Measurements from ENCODE around the gene ZNF343.
A peak's percentile ranks its signal among the peaks of the same experiment; 100 is the strongest.

ZNF343 gene

GRCh38 chr20:2508631-2509467, at the start of gene ZNF343:
Gene ZNF343, minus strand, starts transcription at chr20:2508915. Its CDS starts 15,020 bp downstream, at chr20:2493895.
- no peaks in the 10 kb centered on the region for H3K9me3 Mint-ChIP-seq
- H3K4me1 Mint-ChIP-seq (ENCODE audit: low read depth): peaks cover 21% of the 10 kb centered on the region
- peaks cover 9% of the 10 kb centered on the region for H3K27me3 Mint-ChIP-seq
- peak within 1 kb of the TSS; percentile 97 for H3K4me3 Mint-ChIP-seq
- intact Hi-C loops (cut with micrococcal nuclease): loop anchor here (1.0 kb wide), 1 partner anchor 39 kb away; the partner anchor contains the start of gene SNRPB
- H3K36me3 Mint-ChIP-seq (ENCODE audit: low read depth): peaks cover 13% of the 10 kb centered on the region
- H3K27ac Mint-ChIP-seq: peak within 1 kb of the TSS; percentile 94

- intact Hi-C loops (cut with micrococcal nuclease): no loop called here
- H3K4me3 Mint-ChIP-seq: no peak overlapping the region
- H3K36me3 Mint-ChIP-seq (ENCODE audit: low read depth): no peaks in the 10 kb centered on the region
- H3K9me3 Mint-ChIP-seq: no peaks in the 10 kb centered on the region
- no peak overlapping the region for H3K27ac Mint-ChIP-seq
- H3K4me1 Mint-ChIP-seq (ENCODE audit: low read depth): no peaks in the 10 kb centered on the region
- peaks cover 71% of the 10 kb centered on the region for H3K27me3 Mint-ChIP-seq
These were observed 49.3 kb upstream of the ZNF343 start for GRCh38 chr20:2557873-2558580.

- Mint-ChIP-seq H3K36me3 (ENCODE audit: low read depth) (no peaks in the 10 kb centered on the region), H3K27me3 (peaks cover 39% of the 10 kb centered on the region), H3K4me1 (ENCODE audit: low read depth) (peaks cover 6% of the 10 kb centered on the region), H3K4me3 (no peak overlapping the region), H3K9me3 (no peaks in the 10 kb centered on the region), H3K27ac (no peak overlapping the region)
- intact Hi-C loops (cut with micrococcal nuclease): no loop called here
These were observed 36.9 kb upstream of the ZNF343 start for GRCh38 chr20:2545594-2545993.

DNA sequence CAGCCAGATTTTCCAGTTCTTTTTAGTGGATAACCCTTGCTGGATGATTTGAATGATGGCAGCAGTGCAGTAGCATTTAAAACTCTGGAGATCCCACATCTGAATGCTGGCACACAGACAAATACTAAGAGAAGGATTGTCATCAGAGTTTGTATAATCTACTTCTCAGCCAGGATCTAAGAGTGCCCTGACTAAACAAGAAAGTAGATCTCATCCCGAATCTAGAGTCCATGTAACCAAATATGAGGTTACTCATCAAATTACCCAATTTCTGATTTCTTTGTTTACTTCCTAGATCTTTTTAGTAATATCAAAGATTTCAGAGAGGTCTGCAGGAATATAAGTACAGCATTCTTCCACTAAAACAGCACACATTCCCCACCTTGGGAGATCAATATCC, 35.5 kb upstream of the ZNF343 start:
- Mint-ChIP-seq H3K27ac (no peak overlapping the region), H3K9me3 (no peaks in the 10 kb centered on the region), H3K4me3 (no peak overlapping the region), H3K4me1 (ENCODE audit: low read depth) (peaks cover 6% of the 10 kb centered on the region), H3K27me3 (peaks cover 37% of the 10 kb centered on the region), H3K36me3 (ENCODE audit: low read depth) (no peaks in the 10 kb centered on the region)
- intact Hi-C loops (cut with micrococcal nuclease): no loop called here

DNA sequence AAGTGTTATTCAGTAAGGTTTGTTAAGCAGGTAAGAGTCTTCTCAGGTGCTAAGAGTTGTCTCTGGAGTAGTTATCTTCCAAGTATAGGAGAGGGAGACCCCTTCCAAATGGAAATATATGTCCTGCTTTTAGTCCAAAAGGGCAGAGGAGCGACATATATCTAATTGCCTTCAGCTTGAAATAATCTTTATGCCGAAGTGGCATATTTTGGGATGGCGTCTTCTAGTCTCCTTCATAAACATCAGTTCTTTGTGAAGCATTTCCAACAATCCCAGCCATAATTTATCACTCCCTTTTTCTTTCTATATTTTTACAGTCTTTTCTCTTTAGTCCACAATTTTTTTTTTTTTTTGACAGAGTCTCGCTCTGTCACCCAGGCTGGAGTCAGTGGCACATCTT, 33.6 kb upstream of the ZNF343 start:
- intact Hi-C loops (cut with micrococcal nuclease): no loop called here
- Mint-ChIP-seq H3K27me3 (peaks cover 47% of the 10 kb centered on the region), H3K4me1 (ENCODE audit: low read depth) (peaks cover 6% of the 10 kb centered on the region), H3K36me3 (ENCODE audit: low read depth) (no peaks in the 10 kb centered on the region), H3K4me3 (no peak overlapping the region), H3K27ac (no peak overlapping the region), H3K9me3 (no peaks in the 10 kb centered on the region)

DNA sequence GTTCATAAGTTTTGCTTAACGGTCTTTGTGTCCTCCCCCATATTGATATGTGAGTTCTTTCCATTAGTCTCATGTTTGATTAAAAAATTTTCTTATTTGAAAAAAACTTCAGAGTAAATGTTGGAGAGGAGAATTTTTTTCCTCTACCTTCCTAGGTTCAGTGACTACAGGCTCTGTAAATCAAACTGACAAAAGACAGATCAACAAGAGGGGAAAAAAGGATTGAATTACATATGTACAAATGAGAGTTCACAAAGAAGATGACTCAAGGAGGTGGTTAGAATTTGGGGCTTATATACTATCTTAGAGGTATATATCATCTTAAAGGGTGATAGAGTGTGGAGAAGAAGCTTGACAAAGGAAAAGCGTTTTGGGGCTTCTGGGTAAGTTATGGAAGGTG, 33.2 kb upstream of the ZNF343 start:
- intact Hi-C loops (cut with micrococcal nuclease): no loop called here
- H3K4me3 Mint-ChIP-seq: no peak overlapping the region
- H3K4me1 Mint-ChIP-seq (ENCODE audit: low read depth): peaks cover 6% of the 10 kb centered on the region
- no peaks in the 10 kb centered on the region for H3K36me3 Mint-ChIP-seq (ENCODE audit: low read depth)
- no peaks in the 10 kb centered on the region for H3K9me3 Mint-ChIP-seq
- no peak overlapping the region for H3K27ac Mint-ChIP-seq
- H3K27me3 Mint-ChIP-seq: peaks cover 50% of the 10 kb centered on the region

- intact Hi-C loops (cut with micrococcal nuclease): no loop called here
- no peaks in the 10 kb centered on the region for H3K36me3 Mint-ChIP-seq (ENCODE audit: low read depth)
- peaks cover 56% of the 10 kb centered on the region for H3K27me3 Mint-ChIP-seq
- H3K4me1 Mint-ChIP-seq (ENCODE audit: low read depth): no peaks in the 10 kb centered on the region
- no peak overlapping the region for H3K4me3 Mint-ChIP-seq
- no peaks in the 10 kb centered on the region for H3K9me3 Mint-ChIP-seq
- no peak overlapping the region for H3K27ac Mint-ChIP-seq
These were observed 30.4 kb upstream of the ZNF343 start for GRCh38 chr20:2538931-2539720.

- Mint-ChIP-seq H3K9me3 (no peaks in the 10 kb centered on the region), H3K36me3 (ENCODE audit: low read depth) (no peaks in the 10 kb centered on the region), H3K4me3 (no peak overlapping the region), H3K27me3 (peaks cover 62% of the 10 kb centered on the region), H3K27ac (no peak overlapping the region), H3K4me1 (ENCODE audit: low read depth) (no peaks in the 10 kb centered on the region)
- intact Hi-C loops (cut with micrococcal nuclease): no loop called here
These were observed 29.6 kb upstream of the ZNF343 start for GRCh38 chr20:2538356-2538755.

- Mint-ChIP-seq H3K4me3 (no peak overlapping the region), H3K27ac (no peak overlapping the region), H3K4me1 (ENCODE audit: low read depth) (no peaks in the 10 kb centered on the region), H3K27me3 (peaks cover 65% of the 10 kb centered on the region), H3K36me3 (ENCODE audit: low read depth) (no peaks in the 10 kb centered on the region), H3K9me3 (no peaks in the 10 kb centered on the region)
- intact Hi-C loops (cut with micrococcal nuclease): no loop called here
These were observed 28.4 kb upstream of the ZNF343 start for GRCh38 chr20:2537101-2537500.

DNA sequence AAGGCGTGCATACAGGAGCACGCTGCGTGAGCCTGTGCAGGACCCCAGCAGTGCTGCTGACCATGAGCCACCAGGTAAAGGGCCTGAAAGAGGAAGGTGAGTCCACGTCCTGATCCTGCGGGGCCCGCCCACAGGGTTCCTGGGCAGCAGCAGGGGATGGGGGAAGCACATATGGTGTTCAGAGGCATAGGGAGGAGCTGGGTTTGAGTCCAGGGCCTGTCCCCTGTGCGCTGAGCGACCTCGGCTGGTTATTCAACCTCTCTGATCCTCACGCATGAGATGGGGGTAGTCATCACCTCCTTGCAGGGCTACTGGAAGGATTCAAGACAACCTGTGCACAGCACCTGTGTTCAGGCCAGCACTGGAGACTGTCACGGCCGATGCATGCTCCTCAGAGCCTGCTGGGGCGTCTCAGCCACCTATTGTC, 27.9 kb upstream of the ZNF343 start, which contains the start of gene TMC2:
Gene TMC2 (plus strand): TSS at position 14 of the 427 bp plus-strand sequence. CDS start 49 bp downstream, at position 63.
- Mint-ChIP-seq H3K27me3 (peaks cover 65% of the 10 kb centered on the region), H3K4me1 (ENCODE audit: low read depth) (no peaks in the 10 kb centered on the region)

DNA sequence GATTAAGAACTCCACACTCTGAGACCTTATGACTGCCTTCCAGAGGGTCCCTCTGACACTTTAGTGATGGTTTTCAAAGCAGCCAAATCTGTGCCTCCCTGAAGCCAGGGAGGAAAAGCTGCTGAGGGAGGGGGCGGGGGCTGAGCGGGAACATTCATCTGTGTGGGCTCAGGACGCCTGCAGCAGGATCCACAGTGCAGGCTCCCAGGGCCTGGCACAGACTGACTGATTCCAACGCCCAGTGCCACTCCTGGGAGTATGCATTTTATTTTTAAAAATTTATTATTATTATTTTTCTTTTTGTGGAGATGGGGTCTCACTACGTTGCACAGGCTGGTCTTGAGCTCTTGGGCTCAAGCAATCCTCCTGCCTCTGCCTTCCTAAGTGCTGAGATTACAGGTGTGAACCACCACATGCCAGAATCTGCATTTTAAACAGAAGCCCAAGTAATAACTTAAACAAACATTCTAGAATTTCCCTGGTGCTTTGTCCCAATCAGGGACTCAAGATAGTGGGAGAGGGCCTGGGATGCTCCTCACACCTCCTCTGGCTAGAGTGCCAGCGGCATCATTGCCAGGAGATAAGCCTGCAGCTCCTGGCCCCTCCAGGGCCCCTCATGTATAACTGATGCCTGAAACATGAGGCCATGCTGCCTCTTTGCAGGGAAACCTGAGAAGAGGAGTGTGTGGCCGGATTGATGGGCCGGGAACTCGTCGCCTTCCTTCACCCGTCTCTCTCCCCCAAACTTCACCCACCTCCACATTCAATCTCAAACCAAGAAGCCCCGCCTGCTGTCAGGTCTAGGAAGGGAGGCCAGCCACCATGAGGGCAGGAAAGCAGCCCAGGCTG, 27.2 kb upstream of the ZNF343 start:
- H3K9me3 Mint-ChIP-seq: no peaks in the 10 kb centered on the region
- intact Hi-C loops (cut with micrococcal nuclease): no loop called here
- H3K27ac Mint-ChIP-seq: no peak overlapping the region
- H3K4me1 Mint-ChIP-seq (ENCODE audit: low read depth): no peaks in the 10 kb centered on the region
- H3K4me3 Mint-ChIP-seq: no peak overlapping the region
- no peaks in the 10 kb centered on the region for H3K36me3 Mint-ChIP-seq (ENCODE audit: low read depth)
- peaks cover 63% of the 10 kb centered on the region for H3K27me3 Mint-ChIP-seq

More for the DNA sequence above, 27.9 kb upstream of the ZNF343 start, which contains the start of gene TMC2:
- Mint-ChIP-seq H3K4me3 (no peak within 1 kb of the TSS), H3K27ac (no peak within 1 kb of the TSS), H3K9me3 (no peaks in the 10 kb centered on the region), H3K36me3 (ENCODE audit: low read depth) (no peaks in the 10 kb centered on the region)
- intact Hi-C loops (cut with micrococcal nuclease): no loop called here

- no peaks in the 10 kb centered on the region for H3K36me3 Mint-ChIP-seq (ENCODE audit: low read depth)
- H3K4me3 Mint-ChIP-seq: no peak overlapping the region
- no peaks in the 10 kb centered on the region for H3K9me3 Mint-ChIP-seq
- peaks cover 58% of the 10 kb centered on the region for H3K27me3 Mint-ChIP-seq
- intact Hi-C loops (cut with micrococcal nuclease): no loop called here
- no peak overlapping the region for H3K27ac Mint-ChIP-seq
- no peaks in the 10 kb centered on the region for H3K4me1 Mint-ChIP-seq (ENCODE audit: low read depth)
These were observed 24.4 kb upstream of the ZNF343 start for GRCh38 chr20:2533118-2533517.

DNA sequence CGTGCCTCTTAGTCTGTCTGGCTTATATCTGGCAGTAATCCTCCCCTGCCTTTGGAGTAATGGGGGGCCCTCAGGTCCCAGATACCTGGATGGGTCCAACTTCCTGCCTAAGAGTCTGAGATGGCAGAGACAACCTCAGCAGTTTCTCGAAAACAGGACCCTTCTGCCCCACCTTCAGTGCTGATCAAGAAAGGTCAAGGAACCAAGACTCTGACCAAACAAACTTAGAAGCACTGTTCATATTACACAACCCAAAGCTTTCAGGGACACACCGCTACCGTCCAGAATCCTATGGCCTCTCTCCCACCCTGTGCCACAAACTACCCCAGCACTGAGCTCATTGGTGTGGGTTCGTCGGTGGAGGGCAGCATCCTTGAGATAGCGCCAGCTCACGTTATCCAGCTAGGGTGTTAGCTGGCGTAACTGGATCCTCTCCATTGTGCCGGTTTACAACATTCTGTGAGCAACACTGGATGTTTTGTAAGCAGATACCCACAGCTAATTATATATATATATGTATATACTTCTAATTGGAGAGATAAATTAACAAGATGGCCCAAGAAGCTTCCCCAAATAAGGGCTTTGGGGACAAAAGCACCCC, 20.1 kb upstream of the ZNF343 start:
- H3K27me3 Mint-ChIP-seq: peaks cover 50% of the 10 kb centered on the region
- no peak overlapping the region for H3K27ac Mint-ChIP-seq
- no peaks in the 10 kb centered on the region for H3K36me3 Mint-ChIP-seq (ENCODE audit: low read depth)
- no peaks in the 10 kb centered on the region for H3K9me3 Mint-ChIP-seq
- intact Hi-C loops (cut with micrococcal nuclease): no loop called here
- no peak overlapping the region for H3K4me3 Mint-ChIP-seq
- peaks cover 7% of the 10 kb centered on the region for H3K4me1 Mint-ChIP-seq (ENCODE audit: low read depth)

Data from dendritic cell treated with granulocyte-macrophage colony-stimulating factor and Interleukin-4, amounts not matched to agents 40 ng/mL and 50 ng/mL, for 4 days (primary cell).